GM12864 (cell line): ENCODE results near the gene FCHSD2.
"Not testable (repeated sequence)": the region's sequence is repeated elsewhere in the genome, so short reads cannot be mapped to it uniquely, and the experiment has no call there.

Source experiments
- DNase-seq: peaks from one replicate; pipeline ENCODE4 v3.0.0-alpha.2; 2011; ENCODE audit warnings: low read depth
- H3K4me3 ChIP-seq: 2 replicates; pipeline ENCODE4 v1.5.1; 2011; ENCODE audit warnings: mild to moderate bottlenecking, low read depth, low read length, control low read depth
- CTCF ChIP-seq: IDR thresholded peaks from 2 replicates; pipeline ENCODE4 v1.5.1; 2011; ENCODE audit warnings: low read depth, mild to moderate bottlenecking, moderate library complexity, low read length, control low read depth, inconsistent platforms; ENCODE audit errors: missing control alignments

Gene FCHSD2

GRCh38 chr11:72864702-72865655, 277.1 kb downstream of the FCHSD2 start:
- no peak for DNase-seq
- no peak for TF ChIP-seq CTCF
- no peak overlapping the region for H3K4me3 ChIP-seq

- no peak overlapping the region for H3K4me3 ChIP-seq
- no peak for DNase-seq
- TF ChIP-seq CTCF = no peak
Observed at GRCh38 chr11:72863916-72864315, 278.2 kb downstream of the FCHSD2 start.

GRCh38 chr11:72863091-72863490, 279.0 kb downstream of the FCHSD2 start:
- no peak overlapping the region for H3K4me3 ChIP-seq
- no peak for TF ChIP-seq CTCF
- DNase-seq = no peak

GRCh38 chr11:72860592-72860991, 281.5 kb downstream of the FCHSD2 start:
- no peak overlapping the region for H3K4me3 ChIP-seq
- no peak for TF ChIP-seq CTCF
- DNase-seq = no peak

GRCh38 chr11:72860010-72860409, 282.1 kb downstream of the FCHSD2 start:
- H3K4me3 ChIP-seq = no peak overlapping the region
- no peak for TF ChIP-seq CTCF
- DNase-seq = no peak

- no peak for TF ChIP-seq CTCF
- no peak for DNase-seq
- no peak overlapping the region for H3K4me3 ChIP-seq
Observed at GRCh38 chr11:72859126-72859525, 283.0 kb downstream of the FCHSD2 start.

GRCh38 chr11:72858267-72858666, 283.9 kb downstream of the FCHSD2 start:
- not testable (repeated sequence) for DNase-seq, H3K4me3 ChIP-seq
